GM18502 (cell line): ENCODE data around the gene EIPR1.

Experiments
- ATAC-seq: cut with Tn5 transposase; IDR thresholded peaks from one replicate; pipeline ENCODE4 v1.9.1; 2021; ENCODE audit warnings: mild to moderate bottlenecking; ENCODE audit not compliant: unreplicated experiment, poor library complexity

The EIPR1 gene

DNA sequence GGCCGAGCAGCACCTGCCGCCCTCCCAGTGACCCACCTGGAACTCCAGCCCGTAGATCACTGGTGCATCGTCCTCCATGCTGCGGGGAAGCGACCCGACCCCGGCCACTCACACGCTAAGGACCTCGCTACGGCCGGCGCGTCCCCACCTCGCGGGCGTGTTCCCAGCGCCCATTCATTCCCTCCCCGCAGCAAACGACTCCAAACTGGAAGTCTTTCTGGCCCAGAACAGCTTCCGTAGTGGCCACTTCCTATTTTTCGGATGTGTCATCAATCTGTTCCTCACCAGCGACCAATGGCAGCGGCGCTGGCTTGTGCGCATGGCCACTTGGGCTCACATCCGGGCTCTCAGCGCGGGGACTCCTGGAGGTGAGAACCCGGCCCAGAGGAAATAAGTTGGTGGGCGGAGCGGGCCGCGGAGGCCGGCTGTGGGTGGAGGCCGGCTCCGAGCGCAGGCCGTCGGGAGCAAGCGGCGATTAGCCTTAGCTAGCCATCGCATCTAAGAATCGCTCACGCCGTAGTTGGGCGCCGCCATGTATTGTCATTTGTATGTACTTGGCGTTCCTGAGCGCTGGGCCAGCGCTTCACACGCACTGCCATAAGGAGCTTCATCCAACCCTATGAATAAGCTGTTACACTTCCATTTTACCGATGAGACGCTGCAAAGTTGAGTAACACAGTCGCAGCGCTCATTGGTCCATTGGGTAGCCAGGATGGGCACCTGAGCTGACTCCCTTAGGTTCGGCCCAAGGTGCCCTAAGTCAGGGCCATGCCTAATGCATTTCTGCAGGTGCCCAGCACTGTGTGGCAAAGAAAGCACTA is at the start of gene EIPR1:
Gene EIPR1 (minus strand): TSS at position 207 of the 821 bp plus-strand sequence. CDS start 129 bp downstream, at position 78.
- peak; percentile 84 for ATAC-seq

GRCh38 chr2:3427272-3427671 is 49.7 kb upstream of the EIPR1 start:
- peak; percentile 91 for ATAC-seq

DNA sequence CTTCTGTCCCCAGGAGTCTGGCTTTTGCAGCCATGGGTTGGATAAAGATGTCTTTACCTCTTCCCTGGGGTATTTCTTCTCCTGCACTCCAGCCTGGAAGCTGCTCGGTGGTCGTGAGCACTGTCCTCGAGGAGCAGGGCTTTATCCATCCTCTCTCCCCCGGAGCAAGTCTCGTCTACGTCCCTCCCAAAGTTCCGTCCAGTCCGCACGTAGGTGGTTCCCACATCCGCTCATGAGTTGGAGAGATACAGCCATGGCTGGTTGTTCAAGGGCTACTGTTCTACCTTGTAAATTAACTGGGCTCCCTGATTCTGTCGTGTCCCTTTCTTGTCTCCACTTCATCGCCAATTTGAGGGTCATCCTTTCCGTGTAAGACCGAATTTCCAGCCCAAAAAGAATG is 49.0 kb upstream of the EIPR1 start:
- ATAC-seq: no peak

DNA sequence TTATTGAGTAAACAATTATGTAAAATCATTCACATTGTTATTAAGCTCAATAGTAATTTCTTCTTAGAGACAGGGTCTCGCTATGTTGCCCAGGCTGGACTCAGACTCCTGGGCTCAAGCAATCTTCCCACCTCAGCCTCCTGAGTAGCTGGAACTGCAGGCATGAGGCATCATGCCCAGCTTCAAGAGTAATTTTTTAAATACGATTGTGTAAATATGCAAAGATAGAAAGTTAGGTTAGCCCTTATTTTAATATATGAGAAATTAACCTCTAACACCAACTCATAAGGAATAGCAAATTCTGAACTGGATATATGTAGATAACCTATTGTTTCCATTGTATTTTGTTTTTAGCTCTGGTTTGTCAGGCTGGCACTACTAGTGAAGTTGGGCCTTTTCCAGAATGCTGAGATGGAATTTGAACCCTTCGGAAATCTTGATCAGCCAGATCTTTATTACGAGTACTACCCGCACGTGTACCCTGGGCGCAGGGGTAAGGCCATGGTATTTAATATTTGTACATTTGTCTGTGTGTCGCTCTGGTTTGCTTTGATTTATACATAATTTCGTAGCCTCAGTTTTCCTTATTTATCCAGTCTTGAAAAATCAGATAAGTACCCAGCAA is 46.7 kb upstream of the EIPR1 start:
- no peak for ATAC-seq

GRCh38 chr2:3423492-3424170 is 46.0 kb upstream of the EIPR1 start:
- no peak for ATAC-seq

DNA sequence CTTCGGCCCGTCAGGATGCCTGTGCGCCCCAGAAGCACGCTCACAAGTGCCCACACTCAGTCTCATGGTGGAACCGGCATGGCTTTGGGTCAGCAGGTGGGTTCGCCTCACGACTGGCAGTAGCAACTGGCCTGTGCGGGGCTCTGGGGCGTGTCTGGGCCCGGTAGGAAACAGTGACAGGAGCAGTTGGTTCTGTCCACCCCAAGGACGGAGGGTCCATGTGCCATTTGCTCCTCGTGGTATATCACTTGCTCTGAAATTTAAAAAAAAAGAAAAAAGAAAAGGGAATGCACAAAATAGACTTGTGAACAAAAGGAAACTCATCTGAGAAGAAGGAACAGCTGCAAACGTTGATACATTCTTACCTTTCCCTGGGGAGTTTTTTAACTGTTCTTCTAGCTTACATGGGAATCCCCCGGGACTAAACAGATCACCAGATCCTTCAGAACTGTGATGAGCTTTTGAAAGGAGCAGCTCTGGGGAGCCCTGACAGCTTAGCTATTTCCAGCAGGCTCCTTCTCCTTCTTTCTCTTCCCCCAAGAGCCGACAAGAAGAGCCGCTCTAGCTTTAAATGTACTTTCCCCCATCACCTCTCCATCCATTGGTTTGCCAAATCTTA is 44.7 kb upstream of the EIPR1 start:
- peak; percentile 42 for ATAC-seq

DNA sequence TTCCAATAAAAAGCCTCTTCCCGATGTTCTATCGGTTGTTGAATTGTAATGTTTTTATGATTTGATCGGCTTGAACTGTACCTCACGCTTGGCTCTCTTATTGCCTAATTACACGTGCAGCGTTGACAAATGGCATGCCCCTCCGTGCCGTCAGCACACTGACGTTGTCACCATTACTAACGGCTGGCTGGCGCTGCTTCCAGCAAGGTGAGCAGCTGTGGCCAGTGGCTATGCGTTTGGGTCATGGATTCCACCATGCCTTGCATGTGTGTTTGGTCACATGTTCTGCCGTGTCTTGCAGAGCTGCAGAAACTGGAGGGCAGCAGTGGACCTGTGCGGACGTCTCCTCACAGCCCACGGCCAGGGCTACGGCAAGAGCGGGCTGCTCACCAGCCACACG is 44.0 kb upstream of the EIPR1 start:
- no peak for ATAC-seq

DNA sequence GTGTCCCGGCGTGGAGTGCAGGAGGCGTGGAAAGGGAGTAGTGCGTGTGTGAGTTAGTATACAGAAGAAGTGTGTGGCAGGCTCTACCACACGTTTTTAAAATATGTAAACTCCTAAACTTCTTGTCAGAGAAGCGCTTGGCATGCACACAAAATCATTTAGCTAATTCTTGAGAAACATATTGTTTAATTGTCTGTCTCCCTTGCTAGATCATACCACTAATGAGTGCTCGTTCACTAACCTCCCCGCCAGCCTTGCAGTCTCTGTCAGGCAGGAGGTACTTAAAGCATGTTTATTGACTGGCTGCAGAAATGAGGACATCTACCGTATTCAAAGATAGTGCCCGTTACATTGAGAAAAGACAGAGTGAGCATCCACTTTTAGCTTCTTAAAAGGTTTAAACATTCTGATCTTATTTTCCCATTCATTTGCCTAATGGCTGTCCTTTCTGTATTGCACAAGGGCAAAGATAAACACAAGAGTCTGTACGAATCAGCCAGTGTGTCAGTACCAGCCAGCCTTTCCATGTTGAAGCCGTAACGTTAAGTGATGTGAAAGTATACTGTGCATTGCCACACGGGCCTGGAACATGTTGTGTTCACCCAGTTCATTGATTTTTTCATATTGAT is 43.3 kb upstream of the EIPR1 start:
- ATAC-seq: no peak

- no peak for ATAC-seq
Observed at GRCh38 chr2:3420076-3420768, 42.6 kb upstream of the EIPR1 start.

DNA sequence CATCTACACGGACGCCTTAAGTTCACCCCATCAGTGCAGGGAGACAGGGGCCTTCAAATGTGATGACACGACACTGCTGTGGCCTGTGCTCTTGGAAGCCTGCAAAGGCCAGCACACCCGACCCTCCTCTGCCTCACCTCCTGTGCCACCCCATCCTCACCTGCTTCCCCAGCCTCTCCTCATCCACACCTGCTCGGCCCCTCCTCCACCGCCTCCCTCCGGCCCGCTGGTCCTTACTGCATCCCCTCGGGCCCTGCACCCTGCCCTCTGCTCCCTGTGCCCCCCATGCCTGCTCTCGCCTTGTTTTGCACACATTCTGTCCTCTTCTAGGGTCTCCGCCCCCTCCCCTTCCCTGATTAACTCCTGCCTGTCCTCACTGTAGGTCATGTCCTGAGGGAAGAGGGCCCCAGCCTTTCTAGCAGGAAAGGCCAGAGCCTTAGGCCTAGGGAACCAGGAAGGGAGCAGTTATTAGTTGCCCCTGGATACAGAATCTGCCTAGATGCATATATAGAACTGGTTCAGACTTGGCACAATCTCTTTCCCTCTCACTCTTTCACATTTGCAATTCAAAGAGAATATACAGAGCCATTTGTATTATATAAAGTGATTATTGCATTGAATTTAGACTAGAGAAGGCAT is 41.3 kb upstream of the EIPR1 start:
- no peak for ATAC-seq

- ATAC-seq: no peak
Observed at GRCh38 chr2:3414133-3414860, 36.7 kb upstream of the EIPR1 start.

DNA sequence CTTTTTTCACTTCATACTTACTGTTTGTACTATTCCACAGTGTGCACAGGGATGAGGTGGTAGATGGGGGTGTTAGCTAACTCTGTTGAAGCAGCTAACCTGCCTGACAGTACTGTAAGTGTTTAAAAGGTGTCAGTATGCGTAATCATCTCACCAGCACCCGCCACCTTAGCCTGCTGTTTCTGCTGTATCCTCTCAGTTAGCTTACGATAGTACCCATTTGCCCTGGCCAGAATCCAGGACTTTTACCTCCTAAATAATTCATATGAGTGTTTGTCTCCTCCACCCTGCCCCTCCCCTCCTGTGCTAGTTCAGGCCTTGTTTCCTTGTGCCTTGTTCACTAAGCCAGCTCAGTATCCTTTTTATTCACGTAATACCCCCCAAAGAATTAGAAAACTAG is 36.1 kb upstream of the EIPR1 start:
- ATAC-seq: no peak

DNA sequence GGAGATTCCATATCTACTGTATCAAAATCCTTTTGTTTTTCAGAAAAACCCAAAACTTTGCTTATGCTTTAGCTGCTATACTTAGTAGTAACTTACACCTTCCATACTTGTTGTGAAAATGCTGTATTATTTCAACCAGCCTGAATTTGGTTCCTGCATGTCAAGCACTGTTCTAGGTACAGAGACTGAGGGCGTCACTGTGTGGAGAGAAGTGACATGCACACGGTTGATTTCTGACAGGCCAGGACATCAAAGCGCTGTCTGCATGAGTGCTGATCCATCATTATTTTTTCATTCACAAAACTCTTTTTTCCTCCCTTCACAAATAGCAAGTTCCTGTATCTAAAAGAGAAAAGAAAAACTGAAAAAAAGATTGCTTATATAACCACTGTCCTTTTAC is 33.5 kb upstream of the EIPR1 start:
- no peak for ATAC-seq

- no peak for ATAC-seq
Observed at GRCh38 chr2:3409627-3410170, 32.1 kb upstream of the EIPR1 start.

GRCh38 chr2:3408781-3409180 is 31.2 kb upstream of the EIPR1 start:
- no peak for ATAC-seq

DNA sequence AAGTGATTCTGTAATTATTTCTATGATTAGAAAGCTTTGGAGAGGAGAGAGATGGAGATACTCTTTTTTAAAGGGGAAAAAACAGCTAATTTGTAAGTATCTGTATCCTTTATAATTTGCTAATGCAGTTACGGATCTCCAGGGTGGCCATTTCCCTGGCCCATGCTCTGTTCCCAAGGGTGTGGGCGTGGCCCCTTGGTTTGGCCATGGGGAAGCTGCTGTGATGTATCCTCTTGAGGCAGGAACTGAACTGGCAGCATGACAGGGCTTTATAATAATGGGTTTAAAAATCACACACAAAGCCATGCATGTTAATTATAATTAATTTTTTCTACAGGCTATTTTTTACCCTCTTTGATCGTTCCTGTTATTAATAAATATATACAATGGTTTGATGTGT is 28.9 kb upstream of the EIPR1 start:
- no peak for ATAC-seq

DNA sequence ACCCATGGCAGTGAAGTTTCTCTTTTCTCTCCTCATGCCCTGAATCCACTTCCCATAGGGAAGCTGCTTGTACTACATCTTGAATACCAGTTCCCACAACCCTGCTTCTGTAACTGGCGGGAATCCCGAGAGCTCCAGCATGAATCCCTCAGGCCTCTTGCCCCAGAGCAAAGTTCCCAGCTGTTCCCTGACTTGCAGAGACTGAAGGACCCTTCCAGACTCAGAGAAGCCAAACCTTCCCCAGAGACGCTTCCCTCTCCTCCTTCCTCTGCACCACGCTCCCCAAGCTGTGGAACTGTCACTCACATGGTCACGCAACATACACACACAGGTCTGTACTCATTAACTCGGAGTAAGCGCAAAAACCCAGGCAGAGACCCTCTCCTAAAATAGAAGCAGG is 28.3 kb upstream of the EIPR1 start:
- no peak for ATAC-seq

GRCh38 chr2:3405307-3405706 is 27.7 kb upstream of the EIPR1 start:
- no peak for ATAC-seq
